Measurements from ENCODE around the gene HSD17B10. TPM values are rescaled to one million over a fixed set of nuclear protein-coding genes. Genes with fewer than 3 reads are reported as not detected.

HSD17B10 gene
- total and polyA plus RNA-seq, 9 donors: 46.0 to 127 (median 85.1) TPM

- no peaks in the 10 kb centered on the region for H3K36me3 ChIP-seq
- no peak overlapping the region for H3K27ac ChIP-seq
- H3K9me3 ChIP-seq: no peaks in the 10 kb centered on the region
- intact Hi-C loops (cut with DNase I): no loop called here
- H3K4me1 ChIP-seq (ENCODE audit: insufficient read depth): no peaks in the 10 kb centered on the region
- 93 to 97% (median 94%) methylated on average over 10 of the region's 10 CpGs for WGBS, 3 donors
- no peaks in the 10 kb centered on the region for H3K27me3 ChIP-seq
- H3K4me3 ChIP-seq: no peak overlapping the region
- no peak for DNase-seq
- TF ChIP-seq CTCF (IDR thresholded peaks at IDR 0.05) (no peak), POLR2A (IDR thresholded peaks at IDR 0.05) (no peak), EP300 (IDR thresholded peaks at IDR 0.05) (no peak)
These were observed 30.6 kb downstream of the HSD17B10 start for GRCh38 chrX:53403535-53403934.

DNA sequence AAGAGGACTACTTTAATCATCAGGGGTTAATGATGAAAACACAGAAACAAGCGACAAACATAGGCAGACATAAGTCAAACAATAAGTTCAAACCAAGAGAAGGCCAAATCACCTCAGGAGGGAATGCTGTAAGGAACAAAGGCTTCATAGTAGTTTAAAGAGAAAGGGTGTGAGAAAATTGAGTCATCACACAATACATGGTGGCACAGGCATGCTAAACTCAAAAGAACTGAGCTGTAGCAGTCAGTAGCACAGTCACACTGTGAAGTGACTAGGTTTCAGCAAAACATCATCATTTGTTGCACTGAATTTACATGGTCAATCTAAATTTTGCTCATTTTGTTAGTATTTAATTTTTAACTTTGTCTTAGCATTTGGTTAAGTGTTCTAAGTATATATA is 36.0 kb downstream of the HSD17B10 start:
- no peak for DNase-seq
- intact Hi-C loops (cut with DNase I): no loop called here
- WGBS, 3 donors: 90 to 91% (median 91%) methylated on average over 1 of the region's 1 CpG
- H3K27ac ChIP-seq: no peak overlapping the region
- no peaks in the 10 kb centered on the region for H3K36me3 ChIP-seq
- H3K9me3 ChIP-seq: no peaks in the 10 kb centered on the region
- H3K4me3 ChIP-seq: no peak overlapping the region
- H3K4me1 ChIP-seq (ENCODE audit: insufficient read depth): no peaks in the 10 kb centered on the region
- H3K27me3 ChIP-seq: no peaks in the 10 kb centered on the region
- TF ChIP-seq POLR2A (IDR thresholded peaks at IDR 0.05) (no peak), EP300 (IDR thresholded peaks at IDR 0.05) (no peak), CTCF (IDR thresholded peaks at IDR 0.05) (no peak)

DNA sequence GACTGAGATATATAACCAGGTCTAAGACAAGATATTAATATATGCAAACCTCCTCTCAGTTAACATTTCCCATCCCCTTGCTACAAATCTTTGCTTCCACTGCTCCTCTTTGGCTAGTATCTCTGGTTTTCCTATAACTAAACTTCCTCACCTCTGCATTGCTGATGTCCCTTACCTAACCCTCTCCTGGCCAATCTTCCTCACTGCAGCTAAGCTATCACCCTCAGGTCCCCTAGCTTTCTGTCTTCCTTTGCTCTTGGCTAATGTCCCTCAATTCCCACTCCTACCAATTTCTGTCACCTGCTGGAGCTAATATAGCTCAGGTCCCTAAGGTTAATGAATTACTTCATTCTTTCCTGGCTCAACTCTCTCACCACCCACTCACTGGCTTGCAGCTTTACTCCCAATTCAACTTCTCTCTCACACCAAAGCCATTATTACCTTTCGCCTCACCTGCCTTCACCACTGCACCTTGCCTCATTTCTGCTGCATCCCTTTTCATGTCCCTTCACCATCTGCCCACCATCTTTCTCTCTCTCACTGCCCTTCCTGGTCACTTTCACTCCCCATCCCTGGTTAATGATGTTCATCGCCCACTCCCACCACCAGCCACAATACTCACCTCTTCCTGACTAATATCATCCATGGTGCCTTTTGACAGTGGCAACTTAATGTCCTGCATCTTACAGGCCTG is 38.4 kb downstream of the HSD17B10 start:
- Histone ChIP-seq H3K27ac (no peak overlapping the region), H3K4me1 (ENCODE audit: insufficient read depth) (no peaks in the 10 kb centered on the region), H3K4me3 (no peak overlapping the region), H3K27me3 (no peaks in the 10 kb centered on the region), H3K36me3 (no peaks in the 10 kb centered on the region), H3K9me3 (no peaks in the 10 kb centered on the region)
- TF ChIP-seq POLR2A (IDR thresholded peaks at IDR 0.05): no peak
- no peak for TF ChIP-seq CTCF (IDR thresholded peaks at IDR 0.05)
- no peak for TF ChIP-seq EP300 (IDR thresholded peaks at IDR 0.05)
- no peak for DNase-seq
- intact Hi-C loops (cut with DNase I): no loop called here
- 95 to 97% (median 96%) methylated on average over 2 of the region's 2 CpGs for WGBS, 3 donors

DNA sequence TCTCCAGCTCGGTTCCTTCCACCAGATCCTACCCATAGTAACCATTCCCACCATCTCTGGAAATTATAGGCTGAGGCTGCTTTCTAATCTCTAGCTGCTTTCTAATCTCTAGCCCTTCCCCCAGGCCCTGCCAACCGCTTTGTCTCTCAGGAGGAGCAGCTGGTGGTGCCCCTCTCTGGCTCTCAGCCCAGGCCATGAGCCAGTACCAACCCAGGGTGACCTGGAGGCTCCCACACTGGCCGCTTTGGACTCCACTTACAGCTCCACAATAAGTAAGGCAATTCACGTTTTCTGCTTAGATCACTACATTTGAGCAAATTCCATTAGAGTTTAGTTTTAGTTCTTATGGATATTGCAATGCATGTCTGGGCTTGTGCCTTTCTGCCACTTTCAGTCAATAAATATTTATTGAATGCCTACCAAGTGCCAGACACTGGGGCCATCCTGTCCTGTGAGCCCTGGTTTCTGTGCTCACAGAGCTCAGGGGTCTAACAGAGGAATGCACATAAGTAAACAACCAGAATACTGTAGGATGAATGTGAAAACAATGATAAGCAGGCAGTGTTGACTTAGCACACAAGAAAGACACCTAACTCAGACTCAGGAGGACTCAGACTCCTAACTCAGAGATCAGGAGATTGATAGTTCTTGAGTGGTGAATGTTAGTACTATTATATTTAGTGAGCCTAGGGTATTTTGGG is 50.6 kb downstream of the HSD17B10 start:
- DNase-seq: no peak
- intact Hi-C loops (cut with DNase I): no loop called here
- 81 to 91% (median 83%) methylated on average over 4 of the region's 4 CpGs for whole genome bisulfite sequencing, 3 donors
- H3K4me1 ChIP-seq (ENCODE audit: insufficient read depth): no peaks in the 10 kb centered on the region
- H3K27ac ChIP-seq: no peak overlapping the region
- H3K36me3 ChIP-seq: no peaks in the 10 kb centered on the region
- no peaks in the 10 kb centered on the region for H3K9me3 ChIP-seq
- no peaks in the 10 kb centered on the region for H3K27me3 ChIP-seq
- no peak overlapping the region for H3K4me3 ChIP-seq
- TF ChIP-seq EP300 (IDR thresholded peaks at IDR 0.05) (no peak), POLR2A (IDR thresholded peaks at IDR 0.05) (no peak), CTCF (IDR thresholded peaks at IDR 0.05) (no peak)

Small RNA genes within 50 kb of the gene (microRNA-seq; reads per million reads assigned to microRNA genes)
- gene MIR6857: 0 reads per million in 3 donors

Small RNA genes within 50 kb of the gene (small RNA-seq; reads per million reads assigned to genes)
- gene MIR6857 (not detected), gene VTRNA3-1P (not detected)

Other genes starting within 250 kb of the HSD17B10 start
- gene KDM5C, start 209.2 kb downstream of the HSD17B10 start, total RNA-seq: 100 to 1,000 TPM in 2 of 7 donors, 10 to 100 TPM in 5; 76.7 to 121 (median 98.7) TPM
- gene KDM5C, start 209.2 kb downstream of the HSD17B10 start, polyA plus RNA-seq: 10 to 100 TPM; 41.4 to 74.8 TPM
- gene IQSEC2, start 152.8 kb downstream of the HSD17B10 start, total RNA-seq: 10 to 100 TPM in 6 of 7 donors, 1 to 10 TPM in 1; 9.7 to 20.1 (median 12.4) TPM
- 1 to 10 TPM; 8.2 to 8.7 TPM for gene IQSEC2, start 152.8 kb downstream of the HSD17B10 start, polyA plus RNA-seq
- gene SMC1A, start 11.7 kb downstream of the HSD17B10 start, total RNA-seq: 10 to 100 TPM; 21.8 to 72.4 (median 57.0) TPM
- gene SMC1A, start 11.7 kb downstream of the HSD17B10 start, polyA plus RNA-seq: 10 to 100 TPM; 12.7 to 65.1 TPM
- gene RIBC1, start 11.5 kb downstream of the HSD17B10 start, total RNA-seq: 10 to 100 TPM in 1 of 7 donors, 1 to 10 TPM in 6; 1.8 to 25.2 (median 2.6) TPM
- 1 to 10 TPM; 2.1 to 2.8 TPM for gene RIBC1, start 11.5 kb downstream of the HSD17B10 start, polyA plus RNA-seq

Measured in ovary (tissue), 9 donors.